Smooth muscle cell of the brain vasculature (primary cell): ENCODE measurements around the gene MAPKAPK3.

Source experiments
- DNase-seq: peaks from one replicate; pipeline ENCODE4 v3.0.0-alpha.2; 2012; ENCODE audit warnings: low read depth, low spot score

MAPKAPK3 gene

DNA sequence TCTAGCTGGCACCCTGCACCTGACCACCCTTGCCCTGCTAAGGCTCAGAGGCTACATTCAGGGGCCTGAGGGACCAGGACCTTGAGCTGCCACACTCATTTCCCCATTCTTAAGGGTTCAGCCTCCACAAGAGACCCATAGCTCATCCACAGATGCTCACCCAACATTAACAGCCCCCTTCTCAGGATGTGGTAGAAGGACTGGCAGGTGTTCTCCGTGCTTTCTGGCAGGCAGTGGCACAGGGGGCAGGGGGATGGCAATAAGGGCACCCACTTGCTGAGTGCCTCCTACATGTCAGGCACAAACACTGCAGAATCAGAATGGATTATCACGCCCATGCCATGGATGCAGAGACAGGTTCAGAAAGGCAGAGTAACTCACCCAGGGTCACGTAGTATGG lies 9.4 kb downstream of the MAPKAPK3 start:
- DNase-seq, result no peak

DNA sequence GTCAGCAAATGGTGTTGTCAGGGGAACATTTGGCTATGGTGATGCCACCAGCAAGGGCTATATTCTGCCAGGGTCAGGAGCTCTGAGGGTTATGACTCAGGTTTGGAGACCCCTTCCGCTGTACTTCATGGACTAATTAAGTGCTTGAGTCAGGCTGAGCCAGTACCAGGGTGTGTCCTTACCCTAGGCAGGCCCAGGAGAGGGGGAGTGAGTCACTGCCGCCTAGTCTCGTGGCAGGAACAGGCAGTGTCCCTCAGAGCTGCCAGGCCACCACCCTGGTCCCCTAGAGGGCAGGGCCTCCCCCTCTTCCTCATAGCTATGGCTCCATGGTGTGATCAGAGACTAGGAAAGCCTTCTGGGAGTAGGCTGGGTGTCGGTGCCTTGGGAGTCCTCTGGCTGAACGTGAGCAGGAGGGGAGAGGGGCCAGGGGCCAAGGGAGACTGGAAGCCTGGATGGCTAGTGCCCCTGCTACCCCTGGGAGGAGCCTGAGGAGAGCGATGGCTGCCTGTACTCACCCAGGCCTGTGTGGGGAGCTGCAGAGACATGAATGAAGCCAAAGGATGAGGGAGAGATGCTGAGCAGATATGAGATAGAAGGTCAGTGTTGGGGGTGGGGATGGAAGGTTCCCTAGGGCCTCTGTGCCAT lies 10.6 kb downstream of the MAPKAPK3 start:
- no peak for DNase-seq

DNA sequence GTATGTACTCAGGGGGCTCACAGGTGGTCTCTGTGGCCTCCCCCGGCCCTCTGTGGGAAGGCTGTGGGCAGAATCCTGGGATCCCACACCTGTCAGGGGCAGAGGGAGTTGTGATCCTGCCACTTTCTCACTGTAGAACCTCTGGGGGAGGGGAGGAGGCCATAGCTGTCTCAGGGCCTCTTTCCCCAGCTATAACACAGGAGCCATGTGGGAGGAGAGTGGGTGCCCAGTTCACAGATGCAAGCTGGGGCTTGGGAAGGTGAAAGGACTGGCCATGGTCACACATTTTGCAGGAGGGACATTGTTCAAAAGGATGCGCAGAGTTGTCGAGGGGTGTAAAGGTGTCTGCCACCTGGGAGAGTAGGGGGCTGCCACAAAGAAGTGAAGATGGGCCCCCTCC lies 11.7 kb downstream of the MAPKAPK3 start:
- no peak for DNase-seq

DNA sequence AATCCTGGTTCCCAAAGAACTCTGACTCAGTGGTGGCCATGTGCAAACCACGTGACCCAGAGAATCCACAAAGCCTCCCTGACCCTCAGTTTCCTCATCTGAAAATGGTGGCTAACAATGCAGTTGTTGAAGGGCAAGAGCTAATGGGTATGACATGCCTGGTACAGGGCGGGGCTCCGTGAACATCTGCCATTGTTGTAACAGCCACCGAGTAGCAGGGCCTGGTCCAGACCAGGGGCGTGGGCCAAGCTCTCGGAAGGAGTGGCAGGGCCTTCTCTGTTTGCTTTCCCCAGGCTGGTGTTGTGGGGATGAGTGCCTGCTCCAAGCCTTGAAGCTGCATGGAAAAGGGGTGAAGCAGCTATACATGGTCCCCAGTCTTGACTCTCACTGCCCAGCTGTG lies 13.4 kb downstream of the MAPKAPK3 start:
- no peak for DNase-seq

DNA sequence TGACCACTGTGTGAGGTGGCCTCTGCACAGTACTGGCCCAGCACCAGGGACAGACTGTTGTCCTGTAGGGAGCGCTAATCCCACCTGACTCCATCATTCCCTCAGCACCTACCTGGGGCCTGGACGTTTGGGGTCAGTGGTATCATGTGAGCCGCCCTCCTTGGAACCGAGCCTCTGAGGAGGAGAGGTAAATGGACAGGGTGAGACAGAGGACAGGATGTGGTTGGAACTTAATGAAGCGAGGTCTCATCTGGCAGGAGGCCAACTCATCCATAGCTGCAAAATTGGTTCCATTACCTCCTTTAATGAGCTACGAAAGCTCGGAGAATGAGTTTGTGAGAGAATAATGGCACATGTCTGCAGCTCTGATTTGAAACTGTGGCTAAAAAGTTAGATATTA lies 13.9 kb downstream of the MAPKAPK3 start:
- no peak for DNase-seq

DNA sequence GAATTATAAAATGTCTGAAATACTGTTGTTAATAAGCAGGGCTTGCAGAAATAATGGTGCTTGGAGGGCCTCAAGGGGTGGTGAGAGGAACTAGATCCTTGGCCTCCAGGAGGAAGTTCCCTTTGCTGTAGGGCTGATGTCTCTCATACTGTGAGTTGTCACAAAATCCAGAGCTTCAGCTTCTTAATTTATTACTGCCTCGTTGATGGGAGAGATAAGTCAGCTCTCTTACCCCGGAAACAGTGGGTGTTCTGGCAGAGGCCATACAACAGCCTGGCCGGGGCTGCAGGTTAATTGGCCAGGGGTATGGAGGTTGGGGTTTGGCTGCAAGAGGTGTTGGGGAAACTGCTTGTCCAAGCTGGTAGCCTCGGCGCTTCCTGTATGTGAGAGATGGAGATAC lies 15.5 kb downstream of the MAPKAPK3 start:
- no peak for DNase-seq

DNA sequence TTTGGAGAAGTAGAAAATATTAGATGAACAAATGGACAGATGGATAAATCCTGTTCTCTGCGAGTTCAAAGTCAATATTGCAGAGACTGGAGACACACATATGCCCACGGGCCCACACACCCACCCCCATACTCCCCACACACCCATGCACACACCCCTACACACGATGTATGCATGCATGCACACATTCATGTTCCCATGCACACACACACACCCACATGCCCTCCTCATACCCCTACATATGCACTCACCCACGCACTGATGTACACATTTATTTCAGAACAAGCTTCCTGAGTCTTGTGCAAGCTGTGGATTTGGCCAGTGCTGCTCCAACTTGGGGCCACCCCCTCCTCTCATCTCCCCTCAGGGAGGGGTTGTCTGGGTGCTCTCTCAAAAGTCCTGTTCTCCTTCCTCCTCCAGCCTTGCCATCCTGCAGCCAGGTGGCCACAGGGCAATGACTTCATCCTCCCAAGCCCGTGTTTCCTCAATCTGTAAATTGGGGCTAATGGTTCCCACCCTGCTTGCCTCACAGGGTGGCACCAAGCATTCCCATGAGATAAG lies 16.4 kb downstream of the MAPKAPK3 start:
- no peak for DNase-seq

DNA sequence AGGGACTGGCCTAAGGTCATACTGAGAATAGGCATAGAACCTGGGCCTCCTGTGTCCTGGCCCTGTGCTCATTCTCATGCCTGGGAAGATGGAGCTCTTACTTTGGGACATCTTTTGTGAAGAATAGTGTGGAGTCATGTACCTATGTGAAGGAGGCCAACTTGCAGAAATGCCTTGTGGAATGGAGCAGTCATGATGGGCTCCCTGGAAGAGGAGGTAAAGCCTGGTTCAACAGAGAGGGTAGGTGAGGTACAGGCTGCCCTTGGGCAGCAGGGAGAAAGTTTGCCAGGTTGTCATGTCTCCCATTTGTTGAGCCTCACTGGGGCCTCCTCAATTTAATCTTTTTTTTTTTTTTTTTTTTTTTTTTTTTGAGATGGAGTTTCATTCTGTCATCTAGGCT lies 18.1 kb downstream of the MAPKAPK3 start:
- DNase-seq, result no peak

DNA sequence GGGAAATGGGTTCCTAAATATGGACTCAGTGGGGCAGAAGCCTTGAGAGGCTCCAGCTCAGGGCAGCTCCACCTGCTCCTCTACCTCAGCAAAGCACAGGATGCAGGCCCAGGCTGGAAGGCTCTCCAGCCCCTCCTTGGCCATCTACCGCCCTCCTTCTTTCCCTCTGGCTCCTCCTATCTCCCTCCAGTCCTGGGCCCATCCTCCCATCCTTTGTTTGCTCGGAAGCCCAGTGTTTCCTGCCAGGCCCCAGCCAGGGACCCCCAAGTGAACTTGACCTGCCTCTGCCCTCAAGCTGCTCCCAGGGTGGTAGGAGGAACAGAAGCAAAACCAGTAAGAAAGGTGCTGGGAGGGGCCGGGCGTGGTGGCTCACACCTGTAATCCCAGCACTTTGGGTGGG lies 20.1 kb downstream of the MAPKAPK3 start:
- DNase-seq, result no peak

DNA sequence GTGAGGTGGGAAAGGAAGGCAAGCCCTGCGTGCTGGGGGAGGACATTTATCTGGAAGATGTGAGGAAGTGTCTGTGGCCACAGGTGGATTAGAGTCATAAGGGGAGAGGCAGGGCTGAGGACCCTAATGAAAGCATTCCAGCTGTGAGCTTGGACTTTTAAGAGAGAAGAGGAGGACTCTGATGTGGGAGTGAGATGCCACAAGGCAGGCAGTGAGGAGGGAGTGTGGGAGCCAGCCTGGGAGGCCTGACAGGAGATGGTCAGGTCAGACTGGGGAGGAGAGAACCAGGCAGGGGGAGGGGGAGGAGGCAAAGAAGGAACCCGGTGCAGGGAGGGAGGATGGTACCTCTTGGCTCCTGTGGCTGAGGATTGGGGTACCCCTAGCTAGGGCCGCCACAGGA lies 21.0 kb downstream of the MAPKAPK3 start:
- no peak for DNase-seq

DNA sequence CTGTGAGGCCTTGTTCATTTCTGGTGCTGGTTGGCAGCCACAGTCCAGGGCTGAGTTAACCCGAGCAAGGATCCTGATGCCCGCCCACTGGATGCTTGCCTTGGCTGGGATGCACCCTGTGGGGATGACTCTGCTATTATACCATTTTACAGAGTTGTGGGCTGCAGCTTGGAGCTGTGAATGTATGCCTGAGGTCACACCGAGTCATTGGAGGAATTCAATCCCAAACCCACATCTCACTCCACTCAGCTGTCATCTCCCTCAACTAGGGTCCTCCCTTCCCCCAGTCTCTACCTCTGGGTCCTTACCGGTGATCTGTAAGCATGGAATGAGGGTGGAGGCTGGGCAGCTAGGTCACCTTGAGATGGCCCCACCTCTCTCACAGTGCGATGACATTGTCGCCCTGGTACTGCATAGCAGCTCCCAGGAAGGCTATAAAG lies 22.1 kb downstream of the MAPKAPK3 start:
- DNase-seq, result no peak

DNA sequence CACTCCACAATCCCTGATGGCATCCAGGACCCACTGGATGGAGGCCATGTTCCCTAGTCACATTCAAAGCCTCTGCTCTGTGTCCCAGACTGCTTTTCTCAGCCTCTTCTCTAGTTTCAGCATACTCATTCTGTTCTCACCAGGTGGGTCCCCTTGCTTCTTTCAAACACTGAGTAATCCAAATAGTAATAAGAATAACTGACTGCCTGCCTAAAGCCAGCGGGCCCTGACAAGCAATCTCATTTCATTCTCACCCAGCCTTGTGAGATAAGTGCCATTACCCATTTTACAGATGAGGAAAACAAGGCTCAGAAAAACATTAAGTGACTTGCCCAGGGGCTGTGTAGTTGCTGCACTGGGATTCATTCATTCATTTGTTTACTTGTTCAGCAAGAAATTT lies 25.4 kb downstream of the MAPKAPK3 start:
- no peak for DNase-seq

DNA sequence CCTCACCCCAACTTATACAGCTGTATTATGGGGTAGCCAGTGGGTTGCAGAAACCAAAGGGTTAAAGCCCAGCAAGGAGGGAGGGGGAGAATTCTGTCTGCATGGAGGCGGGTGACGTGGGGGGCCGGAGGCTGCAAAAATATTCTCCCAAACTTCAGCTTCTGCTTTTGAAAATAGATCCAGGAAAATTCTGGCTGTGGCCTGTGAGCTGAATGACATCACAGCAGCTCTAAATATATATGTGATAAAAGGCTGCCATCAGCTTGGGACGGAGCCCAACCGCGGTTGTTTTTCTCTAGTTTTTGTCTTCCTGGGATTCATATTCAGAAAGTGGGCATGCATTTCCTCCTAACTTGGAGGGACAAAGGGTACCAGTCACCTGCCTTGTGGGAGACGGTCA lies 27.6 kb downstream of the MAPKAPK3 start:
- no peak for DNase-seq

DNA sequence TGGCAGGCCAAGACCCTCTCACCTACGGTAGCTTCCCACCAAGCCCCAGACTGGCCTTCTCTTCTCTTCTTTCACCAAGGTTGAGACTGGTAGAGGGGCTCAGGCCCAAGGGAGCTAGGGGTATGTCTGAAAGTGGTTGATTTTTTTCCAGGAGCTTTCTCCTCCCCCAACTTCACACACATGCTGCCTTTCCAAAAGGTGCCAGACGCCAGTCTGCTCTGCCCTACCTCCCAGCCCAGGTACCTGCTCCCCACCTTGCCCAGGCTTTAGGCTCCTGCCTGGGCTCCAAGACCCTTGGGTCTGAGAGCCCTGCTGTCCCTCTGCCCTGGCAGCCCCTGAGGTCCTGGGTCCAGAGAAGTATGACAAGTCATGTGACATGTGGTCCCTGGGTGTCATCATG lies 28.4 kb downstream of the MAPKAPK3 start:
- no peak for DNase-seq

DNA sequence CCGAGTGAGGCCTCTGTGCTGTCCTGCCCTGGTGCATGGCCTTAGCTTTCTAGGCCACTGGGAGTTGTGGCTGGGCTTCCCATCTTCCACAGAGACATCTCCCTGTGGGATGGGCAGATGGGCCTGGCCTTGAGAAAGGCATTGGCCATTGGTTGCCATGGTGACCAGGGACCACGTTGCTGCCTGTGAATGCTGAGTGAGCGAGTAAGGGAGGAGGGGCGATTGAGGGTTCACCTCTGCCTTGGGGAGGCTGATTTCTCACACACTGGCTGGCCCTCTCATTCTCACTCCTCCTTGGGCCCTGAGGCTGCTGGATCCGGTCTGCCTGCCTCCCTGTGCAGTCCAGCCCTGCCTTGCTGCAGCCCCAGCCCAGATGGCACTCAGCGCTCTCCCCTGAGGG lies 31.4 kb downstream of the MAPKAPK3 start:
- no peak for DNase-seq

DNA sequence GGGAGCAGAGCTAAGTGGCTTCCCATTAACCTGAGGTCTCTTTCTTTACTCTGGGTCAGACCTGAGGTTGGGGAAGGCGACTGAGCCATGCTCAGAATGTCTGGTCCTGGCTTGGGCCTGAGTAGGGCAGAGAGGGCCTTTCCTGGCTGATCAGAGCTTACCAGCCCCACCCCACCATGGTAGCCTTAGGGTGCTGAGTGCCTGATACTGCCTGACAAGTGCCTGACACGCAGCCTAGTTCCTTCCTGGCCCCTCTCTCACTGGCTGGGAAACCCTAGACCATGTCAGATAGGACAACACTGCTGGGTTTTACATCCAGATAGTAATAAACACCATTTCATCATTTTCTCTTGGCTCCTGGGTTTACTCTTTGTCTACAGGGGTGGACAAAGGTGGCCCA lies 32.0 kb downstream of the MAPKAPK3 start:
- no peak for DNase-seq

DNA sequence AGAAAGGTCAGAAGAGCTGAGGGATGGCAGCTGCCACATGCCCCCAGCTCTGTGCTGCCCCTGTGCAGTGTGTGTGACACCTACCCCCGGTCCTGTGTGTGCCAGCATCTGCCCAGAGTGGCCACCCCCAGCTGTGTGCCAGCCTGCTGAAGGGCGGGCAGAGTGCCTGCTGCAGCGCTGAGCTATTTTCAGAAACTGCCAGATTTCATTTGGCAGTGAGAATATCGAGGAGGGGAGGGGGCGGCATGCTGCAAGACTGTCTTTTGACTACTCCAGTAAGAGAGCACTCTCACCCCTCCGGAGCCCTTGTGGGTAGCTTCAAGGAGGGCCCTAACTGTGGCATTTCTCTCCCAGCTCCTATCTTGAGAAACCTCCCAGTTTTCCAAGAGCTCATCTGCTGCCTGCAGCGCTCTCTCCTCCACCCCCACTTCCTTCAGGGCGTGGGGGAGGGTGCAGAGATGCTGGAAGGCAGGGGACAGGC lies 32.5 kb downstream of the MAPKAPK3 start:
- no peak for DNase-seq

DNA sequence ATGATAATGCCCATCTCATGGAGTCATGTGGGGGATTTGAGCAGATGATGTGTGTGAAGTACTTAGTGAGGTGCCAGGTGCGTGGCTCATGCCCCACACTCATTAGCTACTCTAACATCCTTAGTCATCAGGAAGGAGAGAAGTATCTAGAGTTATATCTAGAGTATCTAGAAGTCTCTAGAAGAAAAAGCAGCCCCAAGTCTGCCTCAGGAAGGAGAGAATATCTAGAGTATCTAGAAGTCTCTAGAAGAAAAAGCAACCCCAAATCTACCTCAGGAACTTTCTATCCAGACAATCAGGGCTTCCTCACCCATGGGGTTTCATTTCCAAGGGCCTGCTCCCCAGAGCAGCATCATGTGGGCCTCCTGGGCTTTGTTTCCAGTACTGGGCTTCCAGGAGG lies 33.1 kb downstream of the MAPKAPK3 start:
- DNase-seq, result no peak

DNA sequence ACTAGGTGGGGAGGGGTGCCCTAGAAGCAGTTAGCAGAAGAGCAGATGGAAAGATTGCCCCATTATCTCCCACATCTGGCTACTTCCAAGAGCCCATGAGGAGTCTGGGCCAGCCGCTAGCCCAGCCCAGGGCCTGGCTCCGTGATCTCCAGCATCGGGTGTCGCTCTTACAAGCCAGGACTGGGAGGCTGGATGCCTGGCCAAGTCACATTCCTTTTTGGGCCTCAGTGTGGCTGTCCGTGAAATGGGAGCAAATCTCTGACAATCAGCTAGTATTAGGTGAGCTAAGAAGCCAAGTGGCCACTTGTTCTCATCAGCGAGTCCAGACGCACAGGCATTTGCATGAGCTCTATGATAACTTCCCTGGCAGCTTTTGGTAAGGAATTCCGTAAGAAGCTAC lies 34.5 kb downstream of the MAPKAPK3 start:
- no peak for DNase-seq

DNA sequence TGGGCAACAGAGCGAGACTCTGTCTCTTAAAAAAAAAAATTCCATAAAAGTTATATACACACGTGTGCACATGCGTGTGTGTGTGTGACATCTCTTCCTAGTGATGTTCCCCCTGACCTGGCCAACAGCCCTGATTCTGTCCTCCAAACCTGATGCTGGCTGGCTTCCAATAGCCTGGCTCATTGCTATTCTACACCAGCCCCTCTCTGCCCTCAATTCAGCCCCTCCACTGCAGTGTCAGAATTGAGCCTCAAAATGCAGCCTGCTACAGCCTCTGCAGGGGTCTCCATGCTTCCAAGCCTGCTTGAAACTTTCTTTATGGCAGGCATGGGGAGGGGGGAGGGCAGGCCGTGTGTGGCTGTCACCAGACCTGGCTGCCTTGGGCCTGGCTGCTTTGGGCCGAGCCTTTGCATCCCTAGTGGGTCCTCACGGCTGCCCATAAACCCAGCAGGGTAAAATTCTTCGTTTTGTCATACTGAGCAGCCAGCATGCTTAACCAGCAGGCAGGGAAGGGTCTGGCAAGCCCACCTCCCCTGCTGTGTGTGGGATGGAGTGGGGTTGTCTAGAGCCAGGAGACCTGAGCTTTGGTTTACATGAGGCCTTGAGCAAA lies 35.1 kb downstream of the MAPKAPK3 start:
- DNase-seq, result no peak

DNA sequence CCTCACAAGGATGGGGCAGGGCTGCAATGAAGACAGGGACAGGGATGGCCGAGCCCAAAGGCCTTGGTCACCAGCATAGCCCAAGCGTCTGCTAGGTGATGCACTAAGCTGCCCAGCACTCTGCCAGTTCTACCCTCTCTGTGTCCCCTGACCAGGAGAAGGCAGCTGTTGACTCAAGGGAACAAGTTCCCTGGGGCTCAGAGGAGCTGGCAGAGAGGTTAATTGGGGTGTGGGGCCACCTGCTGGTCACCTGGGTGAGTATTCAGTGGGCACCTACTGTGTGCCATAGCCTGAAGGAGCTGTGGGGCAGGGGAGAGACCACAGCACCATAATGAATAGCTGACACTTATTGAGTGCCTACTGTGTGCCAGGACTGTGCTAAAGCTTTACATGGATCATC lies 35.8 kb downstream of the MAPKAPK3 start:
- no peak for DNase-seq

DNA sequence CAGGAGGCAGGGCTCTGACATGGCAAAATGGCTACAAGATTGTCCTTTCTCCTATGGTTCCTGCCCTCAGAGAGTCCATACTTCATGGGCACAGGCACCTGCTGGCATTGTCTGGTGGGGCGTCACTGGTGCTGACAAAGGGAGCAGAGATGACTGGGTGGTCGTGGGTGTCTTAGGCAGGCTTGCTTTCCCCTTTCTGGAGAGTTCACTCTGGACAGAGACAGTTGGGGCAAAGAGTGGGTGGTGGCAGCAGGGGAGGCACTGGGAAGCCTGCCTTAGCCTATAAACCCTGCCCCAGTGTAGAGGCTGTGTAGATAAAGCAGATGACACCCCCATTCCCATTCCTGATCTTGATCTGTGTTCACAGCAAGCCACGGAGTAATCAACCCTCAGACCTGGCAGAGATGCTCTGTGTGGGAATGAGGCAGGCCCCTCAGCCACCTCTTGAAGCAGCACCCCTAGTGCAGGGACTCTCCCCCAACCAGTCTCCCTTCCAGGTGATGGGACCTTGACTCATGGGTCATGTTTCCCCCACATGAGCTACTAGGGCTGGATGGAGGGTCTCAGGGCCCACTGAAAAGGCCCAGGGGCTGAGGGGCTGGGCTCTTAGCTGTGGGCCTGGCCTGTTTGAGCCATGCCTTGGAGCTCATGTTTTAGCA lies 37.1 kb downstream of the MAPKAPK3 start:
- DNase-seq, result no peak
